Measurements from ENCODE around the gene RCAN2. TPM values are rescaled to one million over a fixed set of nuclear protein-coding genes. Genes with fewer than 3 reads are reported as not detected.

RCAN2 gene
- total RNA-seq (10 to 100 TPM in 3 of 7 donors, 1 to 10 TPM in 4; 5.2 to 15.7 (median 8.5) TPM), polyA plus RNA-seq (1 to 10 TPM; 2.4 to 4.4 (median 2.9) TPM)
- long read RNA-seq, donor 1, partial matches to known transcripts: 15 of 15 reads
- long read RNA-seq, donor 1, other reads (novel, unspliced or antisense): 0 of 15 reads
- long read RNA-seq, donor 2: 0 reads

DNA sequence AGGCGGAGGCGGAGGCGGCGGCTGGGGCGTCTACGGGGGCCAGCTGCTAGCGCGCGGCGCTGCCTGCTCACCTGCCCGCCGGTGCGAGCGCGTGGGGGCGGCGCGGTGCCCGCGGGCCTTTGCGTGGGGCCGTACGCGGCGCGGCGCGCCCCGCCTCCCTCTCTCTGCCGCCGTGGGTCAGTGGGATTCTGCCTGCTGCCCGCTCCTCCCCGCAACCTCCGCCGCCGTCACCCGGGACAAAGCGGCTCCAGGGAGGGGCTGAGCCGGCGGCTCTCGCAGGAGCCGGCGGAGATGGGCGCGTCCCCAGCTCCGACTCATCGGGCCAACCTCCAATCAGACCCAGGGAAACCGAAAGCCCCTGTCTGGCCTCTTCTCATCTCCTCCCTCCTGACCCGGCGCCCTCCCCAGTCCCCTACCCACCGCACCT is at the start of gene RCAN2:
Gene RCAN2 (minus strand): TSS at position 249 of the 427 bp plus-strand sequence.
- Histone ChIP-seq H3K4me1 (peaks cover 0 to 22% (median 11%) of the 10 kb centered on the region in 6 donors), H3K27me3 (replicated peaks in 1 of 7) (peaks cover 0 to 72% (median 17%) of the 10 kb centered on the region in 7 donors), H3K4me3 (peak within 1 kb of the TSS; percentile 53 to 86 (median 66)), H3K9me3 (no peaks in the 10 kb centered on the region), H3K36me3 (no peaks in the 10 kb centered on the region), H3K27ac (peak within 1 kb of the TSS in 7 of 8 donors; percentile 13 to 75 (median 57))
- intact Hi-C loops (cut with DNase I; ENCODE audit: low total_unique reads): loop anchor here (5.0 kb wide), 1 partner anchor 404 kb away; no protein-coding TSS in a partner anchor
- TF ChIP-seq, protein P1, sequence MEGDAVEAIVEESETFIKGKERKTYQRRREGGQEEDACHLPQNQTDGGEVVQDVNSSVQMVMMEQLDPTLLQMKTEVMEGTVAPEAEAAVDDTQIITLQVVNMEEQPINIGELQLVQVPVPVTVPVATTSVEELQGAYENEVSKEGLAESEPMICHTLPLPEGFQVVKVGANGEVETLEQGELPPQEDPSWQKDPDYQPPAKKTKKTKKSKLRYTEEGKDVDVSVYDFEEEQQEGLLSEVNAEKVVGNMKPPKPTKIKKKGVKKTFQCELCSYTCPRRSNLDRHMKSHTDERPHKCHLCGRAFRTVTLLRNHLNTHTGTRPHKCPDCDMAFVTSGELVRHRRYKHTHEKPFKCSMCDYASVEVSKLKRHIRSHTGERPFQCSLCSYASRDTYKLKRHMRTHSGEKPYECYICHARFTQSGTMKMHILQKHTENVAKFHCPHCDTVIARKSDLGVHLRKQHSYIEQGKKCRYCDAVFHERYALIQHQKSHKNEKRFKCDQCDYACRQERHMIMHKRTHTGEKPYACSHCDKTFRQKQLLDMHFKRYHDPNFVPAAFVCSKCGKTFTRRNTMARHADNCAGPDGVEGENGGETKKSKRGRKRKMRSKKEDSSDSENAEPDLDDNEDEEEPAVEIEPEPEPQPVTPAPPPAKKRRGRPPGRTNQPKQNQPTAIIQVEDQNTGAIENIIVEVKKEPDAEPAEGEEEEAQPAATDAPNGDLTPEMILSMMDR (IDR thresholded peaks at IDR 0.05 in 8 of 11, conservative IDR thresholded peaks at IDR 0.05 in 3 of 11): no peak
- TF ChIP-seq POLR2AphosphoS5 (IDR thresholded peaks at IDR 0.05) (peak in 2 of 3 donors; percentile 29 to 51), POLR2A (IDR thresholded peaks at IDR 0.05) (no peak)
- 0 to 1% (median 0%) methylated on average over 13 to 51 of the region's 51 CpGs for WGBS, 5 donors
- peak; percentile 82 for DNase-seq

DNA sequence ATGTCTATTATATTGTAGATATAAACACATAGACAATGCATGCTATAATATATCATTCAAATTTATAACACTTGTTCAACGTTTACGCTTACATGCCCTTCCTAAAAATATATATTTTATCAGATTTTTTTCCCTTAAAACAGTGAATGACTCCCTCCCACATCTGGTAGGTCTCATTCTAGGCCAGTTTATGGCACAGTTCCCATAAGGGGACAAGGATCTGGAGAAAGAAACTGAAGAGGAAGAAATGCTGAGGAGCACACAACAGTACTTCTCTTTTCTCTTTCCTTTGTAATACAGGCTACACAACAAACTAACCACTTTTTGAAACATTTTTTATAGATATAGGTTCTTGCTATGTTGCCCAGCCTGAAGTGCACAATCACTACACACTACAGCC is 48.6 kb upstream of the RCAN2 start:
- TF ChIP-seq POLR2AphosphoS5 (IDR thresholded peaks at IDR 0.05) (no peak), POLR2A (IDR thresholded peaks at IDR 0.05) (no peak)
- TF ChIP-seq, protein P1 (IDR thresholded peaks at IDR 0.05 in 8 of 11, conservative IDR thresholded peaks at IDR 0.05 in 3 of 11): no peak
- no peak for DNase-seq
- WGBS, 5 donors: 75 to 87% (median 78%) methylated on average over 2 of the region's 2 CpGs

DNA sequence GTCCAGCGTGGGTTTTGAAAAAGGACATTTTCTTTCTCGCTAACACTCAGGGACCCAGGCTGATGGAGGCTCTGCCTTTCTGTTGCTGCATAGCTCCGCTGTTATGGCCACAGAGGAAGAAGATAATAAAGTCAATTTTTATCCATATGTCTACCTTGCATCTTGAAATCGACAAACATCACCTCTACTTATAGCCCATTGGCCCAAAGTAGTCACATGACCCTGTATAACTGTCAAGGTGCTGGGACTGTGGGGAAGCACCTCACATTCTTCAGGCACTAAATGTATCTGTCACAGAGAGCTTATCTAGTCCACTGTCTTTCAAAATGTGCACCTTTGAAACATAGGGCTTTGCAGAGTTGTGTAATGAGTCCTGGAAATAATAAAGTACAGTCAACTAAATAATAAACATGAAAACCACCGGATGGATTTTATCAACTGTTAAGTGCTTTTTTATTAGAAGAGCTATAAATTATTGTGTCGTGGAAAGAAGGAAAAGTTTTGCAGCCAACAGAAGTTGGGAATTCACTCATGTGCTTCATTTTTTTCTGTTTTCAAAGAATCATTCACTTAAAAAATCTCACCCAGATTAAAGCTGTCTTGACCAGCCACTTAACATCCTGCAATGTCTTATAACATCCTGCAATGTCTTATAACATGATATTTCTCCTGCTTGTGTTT is 47.7 kb upstream of the RCAN2 start:
- Histone ChIP-seq H3K4me3 (no peak overlapping the region), H3K9me3 (peaks cover 0 to 25% (median 11%) of the 10 kb centered on the region in 8 donors), H3K27ac (no peak overlapping the region), H3K36me3 (no peaks in the 10 kb centered on the region), H3K27me3 (replicated peaks in 1 of 7) (peaks cover 0 to 6% (median 0%) of the 10 kb centered on the region in 7 donors), H3K4me1 (no peaks in the 10 kb centered on the region)
- no peak for DNase-seq
- 65 to 72% (median 65%) methylated on average over 6 of the region's 6 CpGs for WGBS, 5 donors
- intact Hi-C loops (cut with DNase I; ENCODE audit: low total_unique reads): no loop called here
- TF ChIP-seq POLR2A (IDR thresholded peaks at IDR 0.05) (no peak), POLR2AphosphoS5 (IDR thresholded peaks at IDR 0.05) (no peak)
- TF ChIP-seq, protein P1 (IDR thresholded peaks at IDR 0.05 in 8 of 11, conservative IDR thresholded peaks at IDR 0.05 in 3 of 11): no peak

More for the DNA sequence above, 48.6 kb upstream of the RCAN2 start:
- intact Hi-C loops (cut with DNase I; ENCODE audit: low total_unique reads): no loop called here
- no peaks in the 10 kb centered on the region for H3K4me1 ChIP-seq
- no peak overlapping the region for H3K4me3 ChIP-seq
- peaks cover 0 to 31% (median 18%) of the 10 kb centered on the region in 8 donors for H3K9me3 ChIP-seq
- no peak overlapping the region for H3K27ac ChIP-seq
- H3K36me3 ChIP-seq: no peaks in the 10 kb centered on the region
- peaks cover 0 to 6% (median 0%) of the 10 kb centered on the region in 7 donors for H3K27me3 ChIP-seq (replicated peaks in 1 of 7)

DNA sequence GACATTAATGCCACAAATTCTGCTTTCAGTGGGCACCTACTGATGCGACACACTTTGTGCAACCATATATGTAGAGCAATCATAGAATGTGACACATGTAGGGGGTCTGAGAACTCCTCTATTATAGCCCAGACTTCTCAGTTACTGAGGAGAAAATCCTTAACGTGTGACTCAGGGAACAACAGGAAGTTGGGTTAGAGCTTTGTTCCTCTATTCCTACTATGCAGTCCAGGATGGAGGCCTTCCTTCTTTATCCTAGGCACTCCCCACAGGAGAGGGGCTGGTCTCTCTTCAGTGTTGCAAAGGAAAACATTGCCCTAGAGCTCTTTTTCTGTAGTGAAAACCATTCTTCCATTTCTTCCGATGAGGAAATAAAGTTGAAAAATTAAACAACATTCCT is 39.6 kb upstream of the RCAN2 start:
- TF ChIP-seq POLR2A (IDR thresholded peaks at IDR 0.05) (no peak), POLR2AphosphoS5 (IDR thresholded peaks at IDR 0.05) (no peak)
- TF ChIP-seq, protein P1 (IDR thresholded peaks at IDR 0.05 in 8 of 11, conservative IDR thresholded peaks at IDR 0.05 in 3 of 11): no peak
- WGBS, 5 donors: 63 to 69% (median 63%) methylated on average over 3 of the region's 3 CpGs
- Histone ChIP-seq H3K36me3 (no peaks in the 10 kb centered on the region), H3K27me3 (replicated peaks in 1 of 7) (no peaks in the 10 kb centered on the region), H3K27ac (no peak overlapping the region), H3K9me3 (peaks cover 0 to 8% (median 3%) of the 10 kb centered on the region in 8 donors), H3K4me3 (no peak overlapping the region), H3K4me1 (no peaks in the 10 kb centered on the region)
- intact Hi-C loops (cut with DNase I; ENCODE audit: low total_unique reads): no loop called here
- no peak for DNase-seq
